Stimulated activated CD4-positive, alpha-beta T cell treated with anti-CD3 and anti-CD28 coated beads, TNF-alpha, amount 100 ng/mL, for 48 hours (primary cell): ENCODE data around the gene ELAVL4.

ENCODE experiments used
- DNase-seq, 3 donors: peaks; one replicate each; pipeline ENCODE4 v3.0.0-alpha.2; 2020; ENCODE audit warnings: low read depth in 3 of 3

The ELAVL4 gene

GRCh38 chr1:50108497-50109059 is at the start of gene ELAVL4:
ELAVL4 (plus strand) TSS chr1:50108920; CDS start chr1:50109190, 270 bp downstream.
- DNase-seq = no peak

- no peak for DNase-seq
Measured at GRCh38 chr1:50060279-50060678, 48.4 kb upstream of the ELAVL4 start.

GRCh38 chr1:50066806-50067205 is 41.9 kb upstream of the ELAVL4 start:
- DNase-seq = no peak

GRCh38 chr1:50074931-50075330 is 33.8 kb upstream of the ELAVL4 start:
- DNase-seq = no peak

- no peak for DNase-seq
Measured at GRCh38 chr1:50077273-50077672, 31.4 kb upstream of the ELAVL4 start.

- no peak for DNase-seq
Measured at GRCh38 chr1:50080904-50081586, 27.7 kb upstream of the ELAVL4 start.

- DNase-seq = no peak
Measured at GRCh38 chr1:50084389-50084788, 24.3 kb upstream of the ELAVL4 start.

GRCh38 chr1:50091068-50091467 is 17.7 kb upstream of the ELAVL4 start:
- no peak for DNase-seq

GRCh38 chr1:50095716-50096115 is 13.0 kb upstream of the ELAVL4 start:
- no peak for DNase-seq

- DNase-seq = no peak
Measured at GRCh38 chr1:50097021-50097679, 11.6 kb upstream of the ELAVL4 start.

GRCh38 chr1:50097791-50098190 is 10.9 kb upstream of the ELAVL4 start:
- DNase-seq = no peak

- no peak for DNase-seq
Measured at GRCh38 chr1:50098591-50099021, 10.1 kb upstream of the ELAVL4 start.

- no peak for DNase-seq
Measured at GRCh38 chr1:50099654-50100053, 9.1 kb upstream of the ELAVL4 start.

GRCh38 chr1:50103615-50104081 is 5.1 kb upstream of the ELAVL4 start:
- no peak for DNase-seq

- DNase-seq = no peak
Measured at GRCh38 chr1:50105433-50105832, 3.3 kb upstream of the ELAVL4 start.

GRCh38 chr1:50106095-50106761 is 2.5 kb upstream of the ELAVL4 start:
- DNase-seq = no peak

GRCh38 chr1:50109116-50109515 is 396 bp downstream of the ELAVL4 start:
- DNase-seq = no peak

- no peak for DNase-seq
Measured at GRCh38 chr1:50109647-50110075, 941 bp downstream of the ELAVL4 start.

- DNase-seq = no peak
Measured at GRCh38 chr1:50110151-50110550, 1.4 kb downstream of the ELAVL4 start.

GRCh38 chr1:50110656-50111055 is 1.9 kb downstream of the ELAVL4 start:
- DNase-seq = no peak

- no peak for DNase-seq
Measured at GRCh38 chr1:50111503-50111902, 2.8 kb downstream of the ELAVL4 start.

- DNase-seq = no peak
Measured at GRCh38 chr1:50112193-50112592, 3.5 kb downstream of the ELAVL4 start.
